ENCODE data around the gene PKD1L1. TPM values are rescaled to one million over a fixed set of nuclear protein-coding genes. Genes with fewer than 3 reads are reported as not detected.
A peak's percentile ranks its signal among the peaks of the same experiment; 100 is the strongest.

PKD1L1 gene
- total RNA-seq, 2 experiments from 2014 or later = 0.06 to 0.19 TPM

DNA sequence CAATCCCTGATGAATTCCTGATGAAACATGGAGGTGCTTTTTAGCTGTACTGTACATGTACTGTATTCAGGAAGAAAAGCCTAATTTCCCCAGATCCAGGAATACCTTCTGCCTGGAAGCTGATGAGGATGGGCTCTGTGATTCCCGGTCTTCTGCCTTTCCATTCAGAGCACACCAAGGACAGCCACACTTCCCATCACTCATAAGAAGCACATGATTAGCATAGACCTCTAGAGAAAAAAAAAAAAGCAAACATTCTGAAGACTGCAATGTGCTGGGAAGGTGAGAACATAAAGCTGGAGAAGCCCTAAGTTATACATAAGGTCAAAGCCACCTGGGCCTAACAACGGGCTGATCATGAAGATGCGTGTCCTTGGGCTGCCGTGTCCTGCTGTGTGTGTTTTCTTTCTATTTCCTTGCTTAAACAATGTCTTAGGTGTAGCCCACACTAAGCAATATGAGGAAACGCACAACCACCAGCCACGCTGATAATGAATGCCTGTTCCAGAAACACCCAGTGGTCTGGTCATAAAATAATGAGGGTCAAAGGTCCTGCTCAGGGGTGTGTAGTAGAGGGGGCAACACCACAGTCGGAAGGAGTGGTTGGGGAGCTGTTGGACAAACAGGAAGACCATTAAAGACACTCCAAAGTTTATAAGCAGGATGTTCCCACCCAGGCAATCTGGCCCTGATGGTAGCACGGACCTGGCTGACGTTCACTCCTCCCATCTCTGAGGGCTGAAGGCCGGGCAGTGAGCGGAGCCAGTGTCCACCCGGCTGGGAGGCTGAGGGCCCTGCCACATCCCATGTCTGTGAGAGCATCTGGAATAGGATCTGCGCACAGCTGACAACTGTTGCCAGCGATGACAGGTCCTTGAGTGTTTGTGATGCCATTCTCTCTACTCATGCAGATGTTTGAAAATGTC is 7.9 kb downstream of the PKD1L1 start:
- H3K27me3 Mint-ChIP-seq = no peaks in the 10 kb centered on the region
- CTCF ChIA-PET = interaction anchor here (1.0 to 1.8 kb wide), 4 partner anchors 29 to 215 kb away, joined by 3 to 7 read pairs (median 4); no protein-coding TSS in a partner anchor
- H3K27ac Mint-ChIP-seq = no peak overlapping the region
- H3K4me3 Mint-ChIP-seq = no peak overlapping the region
- ATAC-seq (no peak), DNase-seq (no peak)
- H3K9me3 Mint-ChIP-seq (ENCODE audit: low read depth) = no peaks in the 10 kb centered on the region
- peaks cover 2% of the 10 kb centered on the region for H3K36me3 Mint-ChIP-seq
- peaks cover 30% of the 10 kb centered on the region for H3K4me1 Mint-ChIP-seq

DNA sequence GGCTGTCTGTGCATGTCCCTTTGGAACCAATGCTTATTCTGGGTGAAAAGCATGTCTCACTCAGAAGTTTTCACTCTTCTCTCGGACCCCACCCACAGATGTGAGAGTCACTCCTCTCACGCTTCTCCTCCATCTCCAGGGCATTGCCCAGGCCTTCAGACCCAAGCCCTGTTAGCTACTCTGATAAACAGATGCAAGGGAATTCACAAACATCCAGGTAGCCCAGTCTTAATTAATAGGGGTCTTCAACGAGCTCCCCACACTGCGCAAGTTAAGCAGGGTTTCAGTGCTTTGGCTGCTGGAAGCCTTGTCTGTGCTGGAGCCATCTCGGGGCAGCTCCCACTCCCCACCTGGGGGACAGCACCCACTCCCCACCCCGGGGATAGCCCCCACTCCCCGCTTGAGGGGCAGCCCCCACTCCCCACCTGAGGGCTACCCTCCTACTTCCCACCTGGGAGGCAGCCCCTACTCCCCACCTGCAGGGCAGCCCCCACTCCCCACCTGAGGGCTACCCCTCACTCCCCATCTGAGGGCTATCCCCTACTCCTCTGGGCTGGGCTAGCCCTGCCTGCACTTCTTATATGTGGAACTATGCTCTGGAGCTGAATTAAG is 8.7 kb downstream of the PKD1L1 start:
- H3K27me3 Mint-ChIP-seq = no peaks in the 10 kb centered on the region
- H3K4me3 Mint-ChIP-seq = no peak overlapping the region
- H3K4me1 Mint-ChIP-seq = peaks cover 30% of the 10 kb centered on the region
- ATAC-seq (no peak), DNase-seq (no peak)
- CTCF ChIA-PET = interaction anchor here (1.2 to 1.9 kb wide), 4 partner anchors 34 to 216 kb away, joined by 3 to 8 read pairs (median 6); no protein-coding TSS in a partner anchor
- no peak overlapping the region for H3K27ac Mint-ChIP-seq
- H3K36me3 Mint-ChIP-seq = peaks cover 2% of the 10 kb centered on the region
- H3K9me3 Mint-ChIP-seq (ENCODE audit: low read depth) = no peaks in the 10 kb centered on the region

DNA sequence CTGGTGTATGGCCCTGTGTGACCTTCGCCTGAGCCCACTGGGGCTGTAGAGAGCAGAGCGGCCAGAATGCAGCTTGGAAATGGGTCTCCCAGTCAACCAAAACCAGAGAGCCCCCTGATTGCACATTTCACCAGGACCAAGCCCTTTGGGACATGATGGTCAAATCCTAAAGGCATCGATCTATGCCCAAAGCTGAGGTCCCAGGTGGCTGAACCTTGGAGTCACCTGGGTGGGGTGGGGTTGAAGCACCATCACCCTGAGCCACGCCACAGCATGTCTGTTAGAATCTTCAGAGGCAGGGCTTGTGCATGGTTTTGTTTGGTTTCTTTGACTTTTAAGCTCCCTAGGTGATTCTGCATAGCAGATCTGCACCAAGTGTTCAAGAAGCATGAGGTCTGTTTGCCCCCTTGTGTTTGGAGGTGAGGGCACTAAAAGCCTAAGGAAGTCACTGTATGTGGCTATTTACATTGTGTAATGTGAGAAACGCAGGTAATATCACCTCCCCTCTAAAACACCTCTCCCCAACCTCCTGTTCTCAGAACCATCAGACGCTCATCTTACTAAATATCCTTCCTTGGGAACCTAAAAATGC is 9.6 kb downstream of the PKD1L1 start:
- Mint-ChIP-seq H3K4me1 (peaks cover 30% of the 10 kb centered on the region), H3K27me3 (no peaks in the 10 kb centered on the region), H3K36me3 (peaks cover 2% of the 10 kb centered on the region), H3K4me3 (no peak overlapping the region), H3K27ac (peak overlapping the region; percentile 7), H3K9me3 (ENCODE audit: low read depth) (no peaks in the 10 kb centered on the region)
- CTCF ChIA-PET = interaction anchor here (0.9 to 1.9 kb wide), 6 partner anchors 35 to 672 kb away, joined by 3 to 8 read pairs (median 4); no protein-coding TSS in a partner anchor
- DNase-seq (no peak), ATAC-seq (no peak)

DNA sequence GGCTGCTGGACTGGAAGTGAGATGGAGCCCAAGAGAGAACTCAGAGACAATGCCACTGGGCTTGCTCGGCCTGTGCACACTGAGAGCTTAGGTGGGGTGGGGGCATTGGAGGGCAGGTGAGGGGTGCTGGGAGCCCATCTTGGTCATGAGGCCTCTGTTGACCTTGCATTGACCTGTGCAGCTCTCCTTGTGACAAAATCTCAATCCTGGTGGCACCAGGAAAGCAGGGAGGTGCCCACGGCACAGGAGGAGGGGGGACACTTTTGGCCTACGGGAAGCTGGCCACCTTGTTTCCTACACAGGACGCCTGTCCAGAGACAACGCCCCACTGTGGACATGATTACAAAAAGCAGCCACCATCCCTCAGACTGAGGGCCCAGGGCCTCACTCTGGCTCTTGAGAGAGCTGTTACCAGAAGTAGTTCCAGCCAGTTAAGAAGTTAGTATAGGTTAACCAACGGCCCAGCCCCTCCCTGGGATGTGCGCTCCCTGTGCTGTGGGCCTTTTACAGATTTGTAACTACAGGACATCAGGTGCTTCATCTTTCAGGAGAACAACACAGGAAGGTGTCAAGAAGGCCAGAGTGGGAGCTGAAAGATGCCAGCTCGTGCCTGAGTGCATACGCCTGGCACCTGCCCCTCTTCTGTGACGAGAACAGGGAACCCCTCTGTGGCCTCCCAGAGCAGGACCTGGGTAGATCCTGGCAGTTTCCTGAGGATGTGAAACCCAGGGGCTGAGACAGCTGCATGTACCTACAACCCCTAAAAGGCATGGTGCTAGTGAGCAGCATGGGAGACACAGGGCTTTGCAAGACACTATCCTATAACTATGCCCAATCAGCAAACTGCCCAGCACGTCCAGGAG is 10.3 kb downstream of the PKD1L1 start:
- DNase-seq = no peak
- no peaks in the 10 kb centered on the region for H3K27me3 Mint-ChIP-seq
- peak overlapping the region; percentile 75 for H3K27ac Mint-ChIP-seq
- H3K36me3 Mint-ChIP-seq = peaks cover 2% of the 10 kb centered on the region
- peaks cover 30% of the 10 kb centered on the region for H3K4me1 Mint-ChIP-seq
- peak overlapping the region; percentile 15 for H3K4me3 Mint-ChIP-seq
- ATAC-seq = no peak
- CTCF ChIA-PET = interaction anchor here (0.9 to 1.9 kb wide), 7 partner anchors 50 to 671 kb away, joined by 3 to 8 read pairs (median 4); no protein-coding TSS in a partner anchor
- no peaks in the 10 kb centered on the region for H3K9me3 Mint-ChIP-seq (ENCODE audit: low read depth)

DNA sequence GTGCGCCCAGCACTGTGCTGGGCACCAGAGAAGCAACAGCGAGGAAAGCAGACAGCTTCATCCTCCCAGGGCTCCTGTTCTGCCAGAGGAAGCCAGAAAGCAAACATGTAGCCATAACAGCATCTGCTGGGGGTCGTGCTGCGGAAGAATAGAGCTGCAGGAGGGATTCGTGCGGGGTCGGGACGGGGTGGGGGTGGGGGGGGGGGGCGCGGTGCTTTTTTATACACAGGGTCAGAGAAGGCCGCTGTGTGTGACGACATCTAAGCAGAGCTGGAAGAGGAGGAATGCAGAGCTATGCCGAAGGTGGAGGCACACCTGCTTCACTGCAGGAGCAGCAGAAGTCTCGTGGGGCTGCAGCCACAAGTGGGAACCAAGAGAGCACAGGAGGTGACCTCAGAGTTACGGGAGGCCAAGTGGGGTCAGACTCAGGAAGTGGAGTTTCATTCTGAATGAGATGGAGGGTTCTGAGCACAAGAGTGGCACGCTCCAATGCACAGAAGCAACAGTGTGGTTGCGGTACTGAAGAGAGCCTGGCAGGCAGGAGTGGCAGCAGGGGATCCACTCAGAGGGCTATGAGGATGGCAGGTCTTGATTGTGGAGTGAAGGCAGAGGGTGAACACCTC is 11.1 kb downstream of the PKD1L1 start:
- CTCF ChIA-PET = interaction anchor here (1.2 to 1.8 kb wide), 3 partner anchors 55 to 218 kb away, joined by 3 to 8 read pairs (median 3); no protein-coding TSS in a partner anchor
- DNase-seq = peak; percentile 80
- ATAC-seq = peak; percentile 96
- H3K9me3 Mint-ChIP-seq (ENCODE audit: low read depth) = no peaks in the 10 kb centered on the region
- peaks cover 30% of the 10 kb centered on the region for H3K4me1 Mint-ChIP-seq
- H3K27me3 Mint-ChIP-seq = no peaks in the 10 kb centered on the region
- H3K4me3 Mint-ChIP-seq = peak overlapping the region; percentile 15
- peaks cover 2% of the 10 kb centered on the region for H3K36me3 Mint-ChIP-seq
- peak overlapping the region; percentile 75 for H3K27ac Mint-ChIP-seq

DNA sequence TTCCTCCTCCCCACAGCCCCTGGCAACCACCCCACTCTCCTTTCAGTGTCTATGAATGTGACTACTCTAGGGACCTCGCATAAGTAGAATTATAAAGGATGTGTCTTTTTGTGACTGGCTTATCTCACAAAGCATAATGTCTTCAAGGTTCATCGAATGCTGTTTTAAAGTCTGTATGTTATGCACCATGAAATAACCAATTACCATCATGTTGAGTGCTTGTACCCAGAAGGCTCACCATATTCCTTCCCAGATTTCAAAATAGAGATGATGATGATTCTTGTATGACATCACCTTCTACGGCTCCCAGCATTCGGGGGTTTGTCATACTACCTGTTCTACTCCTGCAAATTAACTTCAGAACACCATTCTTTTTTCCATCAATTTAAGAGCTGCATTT is 11.9 kb downstream of the PKD1L1 start:
- Mint-ChIP-seq H3K4me1 (peaks cover 30% of the 10 kb centered on the region), H3K9me3 (ENCODE audit: low read depth) (no peaks in the 10 kb centered on the region), H3K4me3 (no peak overlapping the region), H3K27me3 (no peaks in the 10 kb centered on the region), H3K27ac (no peak overlapping the region), H3K36me3 (peaks cover 2% of the 10 kb centered on the region)
- CTCF ChIA-PET = interaction anchor here (1.6 to 1.8 kb wide), 2 partner anchors 174 to 219 kb away, joined by 3 to 8 read pairs; no protein-coding TSS in a partner anchor
- no peak for DNase-seq
- ATAC-seq = no peak

DNA sequence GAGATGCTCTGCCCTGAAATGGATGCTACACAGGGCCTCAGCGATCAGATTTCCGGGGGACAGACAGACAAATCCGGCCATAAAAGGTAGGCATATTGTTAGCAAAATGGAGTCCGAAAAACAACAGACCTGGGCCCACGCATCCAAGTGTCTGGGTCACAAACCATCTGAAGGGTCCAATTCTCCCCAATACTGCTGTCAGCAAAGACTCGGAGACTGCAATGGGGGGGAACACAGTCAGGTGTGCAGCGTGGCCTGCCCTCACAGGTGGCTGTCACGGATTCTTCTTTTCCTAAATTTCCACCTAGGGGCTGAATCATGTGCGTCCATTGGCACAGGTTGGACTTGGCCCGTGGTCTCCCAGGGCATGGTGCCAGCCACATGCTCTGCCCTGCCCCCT is 12.9 kb downstream of the PKD1L1 start:
- H3K4me1 Mint-ChIP-seq = peaks cover 30% of the 10 kb centered on the region
- DNase-seq = no peak

DNA sequence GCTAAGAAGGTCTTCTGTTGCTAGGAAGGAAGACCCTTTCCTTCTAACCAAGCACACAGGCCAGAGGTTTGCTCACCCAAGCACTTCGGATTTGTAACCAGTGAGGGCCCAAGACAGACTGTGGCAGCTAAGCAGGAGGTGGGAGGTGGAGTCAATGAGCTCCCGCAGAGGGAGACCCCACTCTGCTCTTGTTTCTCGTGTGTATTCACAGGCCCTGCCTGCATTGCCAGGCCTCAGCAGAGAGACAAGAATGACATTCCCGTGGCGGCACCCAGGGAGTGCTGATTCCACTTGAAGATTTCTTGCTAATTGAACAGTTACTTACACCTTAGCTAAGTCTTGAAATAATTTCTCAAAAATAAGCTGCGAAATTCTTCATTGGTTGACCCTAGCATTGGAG is 13.4 kb downstream of the PKD1L1 start:
- ATAC-seq (no peak), DNase-seq (no peak)
- CTCF ChIA-PET = no interaction called here
- Mint-ChIP-seq H3K36me3 (peaks cover 2% of the 10 kb centered on the region), H3K27ac (no peak overlapping the region), H3K27me3 (no peaks in the 10 kb centered on the region), H3K4me3 (no peak overlapping the region), H3K4me1 (peaks cover 30% of the 10 kb centered on the region), H3K9me3 (ENCODE audit: low read depth) (no peaks in the 10 kb centered on the region)

More for the DNA sequence above, 12.9 kb downstream of the PKD1L1 start:
- Mint-ChIP-seq H3K27ac (no peak overlapping the region), H3K27me3 (no peaks in the 10 kb centered on the region), H3K9me3 (ENCODE audit: low read depth) (no peaks in the 10 kb centered on the region), H3K4me3 (no peak overlapping the region), H3K36me3 (peaks cover 2% of the 10 kb centered on the region)
- CTCF ChIA-PET = no interaction called here
- no peak for ATAC-seq

DNA sequence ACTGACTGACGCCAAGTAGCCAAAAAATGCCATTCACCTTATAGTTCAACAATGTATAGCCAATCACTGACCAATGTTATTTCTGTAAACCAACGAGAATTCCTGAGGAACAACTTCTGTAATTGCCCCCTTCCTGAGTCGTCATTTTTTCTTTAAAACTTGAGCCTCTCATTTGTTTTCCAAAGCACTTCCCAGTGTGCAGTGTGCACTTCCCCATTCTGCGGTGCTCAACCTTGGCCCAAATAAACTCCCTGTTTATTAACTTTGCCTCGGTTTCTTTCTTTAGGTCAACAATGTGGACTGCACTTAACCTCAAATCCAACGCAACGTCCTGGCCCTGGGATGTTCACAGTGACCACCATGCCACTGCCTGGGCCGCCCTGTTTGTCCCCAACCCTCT is 15.1 kb downstream of the PKD1L1 start:
- Mint-ChIP-seq H3K36me3 (peaks cover 2% of the 10 kb centered on the region), H3K9me3 (ENCODE audit: low read depth) (no peaks in the 10 kb centered on the region), H3K4me3 (no peak overlapping the region), H3K27me3 (no peaks in the 10 kb centered on the region), H3K4me1 (peaks cover 21% of the 10 kb centered on the region), H3K27ac (no peak overlapping the region)
- DNase-seq = no peak
- no peak for ATAC-seq
- CTCF ChIA-PET = interaction anchor here (1.9 kb wide), 1 partner anchor 12 kb away, joined by 7 read pairs; no protein-coding TSS in a partner anchor

DNA sequence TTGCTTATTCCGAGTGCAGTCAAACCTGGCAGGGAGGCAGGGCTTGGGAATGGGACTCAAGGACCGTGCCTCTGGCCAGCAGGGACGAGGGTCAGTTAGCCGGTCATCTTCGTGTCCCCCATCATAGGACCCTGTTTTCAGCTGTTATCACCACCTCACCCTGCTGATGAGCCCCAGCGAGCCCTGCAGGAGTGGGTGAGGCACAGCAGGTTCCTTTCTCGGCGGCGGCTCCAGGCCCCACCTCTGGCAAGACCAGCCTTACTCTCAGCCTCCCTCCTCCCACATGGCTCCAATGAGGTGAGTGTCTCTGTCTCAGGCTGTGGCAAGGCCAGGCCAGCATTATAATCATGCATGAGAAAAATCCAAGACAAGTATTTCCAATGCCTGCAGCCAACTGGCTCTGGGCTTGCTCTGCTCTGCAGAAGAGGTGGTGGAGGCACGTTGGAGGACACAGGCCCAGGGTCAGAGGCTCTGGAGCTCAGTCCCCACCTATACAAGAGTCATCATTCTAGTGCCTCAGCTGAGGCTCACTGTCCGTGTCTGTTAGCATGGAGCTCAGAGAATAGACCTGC is 15.7 kb downstream of the PKD1L1 start:
- peaks cover 2% of the 10 kb centered on the region for H3K36me3 Mint-ChIP-seq
- CTCF ChIA-PET = interaction anchor here (1.9 kb wide), 1 partner anchor 13 kb away, joined by 7 read pairs; no protein-coding TSS in a partner anchor
- ATAC-seq = no peak
- no peaks in the 10 kb centered on the region for H3K27me3 Mint-ChIP-seq
- H3K9me3 Mint-ChIP-seq (ENCODE audit: low read depth) = no peaks in the 10 kb centered on the region
- no peak overlapping the region for H3K27ac Mint-ChIP-seq
- H3K4me3 Mint-ChIP-seq = no peak overlapping the region
- no peak for DNase-seq
- H3K4me1 Mint-ChIP-seq = peaks cover 14% of the 10 kb centered on the region

DNA sequence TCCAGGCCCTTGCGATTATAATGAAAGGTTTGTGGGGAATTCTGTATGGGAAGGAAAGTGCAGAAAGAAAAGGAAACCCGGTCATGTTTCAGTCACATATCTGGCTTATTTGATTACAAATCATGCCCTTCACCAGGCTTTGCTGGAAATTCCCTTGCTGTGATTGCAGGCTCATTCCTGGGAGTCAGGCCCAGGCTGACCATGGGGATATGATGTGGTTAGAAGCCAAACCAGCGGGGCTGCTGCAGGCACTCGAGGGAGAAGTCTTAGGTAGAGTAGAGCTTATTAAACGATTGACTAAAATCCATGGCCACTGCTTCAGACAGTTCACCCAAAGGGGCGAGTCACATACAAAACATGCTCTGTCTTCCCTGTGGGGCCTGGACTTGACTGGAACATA is 16.2 kb downstream of the PKD1L1 start:
- DNase-seq (no peak), ATAC-seq (no peak)
- Mint-ChIP-seq H3K27ac (no peak overlapping the region), H3K36me3 (peaks cover 2% of the 10 kb centered on the region), H3K4me1 (peaks cover 9% of the 10 kb centered on the region), H3K27me3 (no peaks in the 10 kb centered on the region), H3K4me3 (no peak overlapping the region), H3K9me3 (ENCODE audit: low read depth) (no peaks in the 10 kb centered on the region)
- CTCF ChIA-PET = no interaction called here
